ENCODE results near the gene TBCK.

GRCh38 chr4:106256190-106256589 is 59.8 kb downstream of the TBCK start:
- TF ChIP-seq CTCF (IDR thresholded peaks at IDR 0.05), result no peak
- TF ChIP-seq POLR2A (IDR thresholded peaks at IDR 0.05), result no peak

Data from uterus (tissue), 2 donors.